Peyer's patch (tissue), 4 donors: ENCODE measurements around the gene ZNF691. TPM values are rescaled to one million over a fixed set of nuclear protein-coding genes. Genes with fewer than 3 reads are reported as not detected.

Source experiments
- DNase-seq, 3 donors: peaks; one replicate each; pipeline ENCODE4 v3.0.0-alpha.2; 2017 to 2019
- H3K27ac ChIP-seq, 4 donors: fragments of 200-600 bp; sonication (generic); one replicate each; pipeline ENCODE4 v1.5.1; 2016 to 2019
- H3K27me3 ChIP-seq, 2 donors: fragments of 200-600 bp; sonication (generic); one replicate each; pipeline ENCODE4 v1.5.1; 2019
- H3K36me3 ChIP-seq, 3 donors: fragments of 200-600 bp; sonication (generic); one replicate each; pipeline ENCODE4 v1.5.1; 2016 to 2019
- H3K4me1 ChIP-seq, 4 donors: fragments of 200-600 bp; sonication (generic); one replicate each; pipeline ENCODE4 v1.5.1; 2016 to 2019
- H3K4me3 ChIP-seq, 4 donors: fragments of 200-600 bp; sonication (generic); 1 replicate in 3 of 4; 2 replicates in 1 of 4; pipeline ENCODE4 v1.5.1; 2016 to 2019; ENCODE audit warnings: mild to moderate bottlenecking in 1 of 4
- H3K9me3 ChIP-seq, 4 donors: fragments of 200-600 bp; sonication (generic); one replicate each; pipeline ENCODE4 v1.5.1; 2016 to 2019; ENCODE audit warnings: mild to moderate bottlenecking in 1 of 4
- CTCF ChIP-seq, 6 experiments: fragments of 450-650 bp in 4 of 6; fragments of 200-600 bp in 2 of 6; sonication (generic) in 1 of 6; IDR thresholded peaks; one replicate each; pipeline ENCODE4 v1.5.1; 2017 to 2019; ENCODE audit warnings: antibody characterized with exemption in 6 of 6, mild to moderate bottlenecking in 3 of 6, moderate library complexity in 1 of 6
- POLR2A ChIP-seq, 2 donors: fragments of 450-650 bp; IDR thresholded peaks; one replicate each; pipeline ENCODE4 v1.5.1; 2017; ENCODE audit warnings: antibody characterized with exemption in 2 of 2, mild to moderate bottlenecking in 2 of 2, moderate library complexity in 2 of 2
- total RNA-seq, 4 donors: library from RNA; depleted of rRNA; stranded (reverse); fragments of >200 nt; gene quantifications; one replicate each; pipeline ENCODE4 v1.1.0, GENCODE V29; 2016

ZNF691 gene
- total RNA-seq, 4 donors from 2014 or later: 3.3 to 19.0 (median 10.8) TPM

- Histone ChIP-seq H3K27me3 (no peaks in the 10 kb centered on the region), H3K27ac (no peak overlapping the region), H3K4me3 (no peak overlapping the region), H3K36me3 (no peaks in the 10 kb centered on the region), H3K4me1 (peaks cover 0 to 5% (median 2%) of the 10 kb centered on the region in 4 donors), H3K9me3 (no peaks in the 10 kb centered on the region)
- TF ChIP-seq CTCF (IDR thresholded peaks at IDR 0.05) (no peak), POLR2A (IDR thresholded peaks at IDR 0.05) (no peak)
- DNase-seq: no peak
Measured at GRCh38 chr1:42841440-42842147, 4.8 kb upstream of the ZNF691 start.

GRCh38 chr1:42844592-42845140, 1.7 kb upstream of the ZNF691 start:
- Histone ChIP-seq H3K4me1 (peaks cover 0 to 17% (median 9%) of the 10 kb centered on the region in 4 donors), H3K27ac (no peak overlapping the region), H3K9me3 (no peaks in the 10 kb centered on the region), H3K27me3 (no peaks in the 10 kb centered on the region), H3K4me3 (no peak overlapping the region), H3K36me3 (no peaks in the 10 kb centered on the region)
- no peak for TF ChIP-seq POLR2A (IDR thresholded peaks at IDR 0.05)
- no peak for TF ChIP-seq CTCF (IDR thresholded peaks at IDR 0.05)
- DNase-seq: no peak

GRCh38 chr1:42845193-42845592, 1.2 kb upstream of the ZNF691 start:
- Histone ChIP-seq H3K9me3 (no peaks in the 10 kb centered on the region), H3K27me3 (no peaks in the 10 kb centered on the region), H3K4me3 (no peak overlapping the region), H3K4me1 (peaks cover 0 to 17% (median 9%) of the 10 kb centered on the region in 4 donors), H3K27ac (no peak overlapping the region), H3K36me3 (no peaks in the 10 kb centered on the region)
- DNase-seq: no peak
- TF ChIP-seq POLR2A (IDR thresholded peaks at IDR 0.05) (no peak), CTCF (IDR thresholded peaks at IDR 0.05) (no peak)

GRCh38 chr1:42845866-42846256, 552 bp upstream of the ZNF691 start:
- H3K27me3 ChIP-seq: no peaks in the 10 kb centered on the region
- H3K4me1 ChIP-seq: peaks cover 0 to 17% (median 9%) of the 10 kb centered on the region in 4 donors
- no peaks in the 10 kb centered on the region for H3K9me3 ChIP-seq
- peak overlapping the region in 1 of 4 donors; percentile 82 for H3K27ac ChIP-seq
- H3K36me3 ChIP-seq: peaks cover 0 to 4% (median 0%) of the 10 kb centered on the region in 3 donors
- TF ChIP-seq POLR2A (IDR thresholded peaks at IDR 0.05) (no peak), CTCF (IDR thresholded peaks at IDR 0.05) (no peak)
- DNase-seq: no peak
- H3K4me3 ChIP-seq: peak overlapping the region; percentile 68 to 86 (median 84)

GRCh38 chr1:42847111-42847595, 740 bp downstream of the ZNF691 start:
- Histone ChIP-seq H3K27ac (peak overlapping the region in 3 of 4 donors; percentile 76 to 82 (median 80)), H3K36me3 (peaks cover 0 to 11% (median 0%) of the 10 kb centered on the region in 3 donors), H3K4me1 (peaks cover 0 to 17% (median 9%) of the 10 kb centered on the region in 4 donors), H3K9me3 (no peaks in the 10 kb centered on the region), H3K27me3 (no peaks in the 10 kb centered on the region), H3K4me3 (peak overlapping the region; percentile 68 to 86 (median 84))
- no peak for DNase-seq
- TF ChIP-seq POLR2A (IDR thresholded peaks at IDR 0.05) (no peak), CTCF (IDR thresholded peaks at IDR 0.05) (no peak)
